NK-92 (cell line): ENCODE results near the gene TTLL10.

ENCODE experiments used
- DNase-seq: peaks from one replicate; lab custom pipeline; 2025; ENCODE audit not compliant: unreplicated experiment; lab: John Stamatoyannopoulos, UW

TTLL10 gene

GRCh38 chr1:1173793-1174415 lies at the start of gene TTLL10:
TTLL10 (plus strand) TSS chr1:1173880; CDS start chr1:1179216, 5,336 bp downstream.
- DNase-seq = no peak

DNA sequence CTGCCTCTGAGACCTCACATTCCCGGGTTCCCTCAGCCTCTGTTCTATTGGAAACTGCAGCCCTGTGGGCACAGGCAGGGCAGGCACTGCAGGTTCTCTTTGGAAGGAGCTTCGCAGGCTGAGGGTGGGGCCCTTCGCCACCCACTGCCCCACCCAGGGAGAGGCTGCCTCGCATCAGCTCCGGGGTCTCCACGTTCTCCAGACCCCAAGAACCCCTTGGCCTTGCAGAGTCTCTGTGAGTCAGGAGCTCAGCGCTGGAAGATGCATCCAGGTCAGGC lies 49.2 kb upstream of the TTLL10 start:
- DNase-seq = no peak

DNA sequence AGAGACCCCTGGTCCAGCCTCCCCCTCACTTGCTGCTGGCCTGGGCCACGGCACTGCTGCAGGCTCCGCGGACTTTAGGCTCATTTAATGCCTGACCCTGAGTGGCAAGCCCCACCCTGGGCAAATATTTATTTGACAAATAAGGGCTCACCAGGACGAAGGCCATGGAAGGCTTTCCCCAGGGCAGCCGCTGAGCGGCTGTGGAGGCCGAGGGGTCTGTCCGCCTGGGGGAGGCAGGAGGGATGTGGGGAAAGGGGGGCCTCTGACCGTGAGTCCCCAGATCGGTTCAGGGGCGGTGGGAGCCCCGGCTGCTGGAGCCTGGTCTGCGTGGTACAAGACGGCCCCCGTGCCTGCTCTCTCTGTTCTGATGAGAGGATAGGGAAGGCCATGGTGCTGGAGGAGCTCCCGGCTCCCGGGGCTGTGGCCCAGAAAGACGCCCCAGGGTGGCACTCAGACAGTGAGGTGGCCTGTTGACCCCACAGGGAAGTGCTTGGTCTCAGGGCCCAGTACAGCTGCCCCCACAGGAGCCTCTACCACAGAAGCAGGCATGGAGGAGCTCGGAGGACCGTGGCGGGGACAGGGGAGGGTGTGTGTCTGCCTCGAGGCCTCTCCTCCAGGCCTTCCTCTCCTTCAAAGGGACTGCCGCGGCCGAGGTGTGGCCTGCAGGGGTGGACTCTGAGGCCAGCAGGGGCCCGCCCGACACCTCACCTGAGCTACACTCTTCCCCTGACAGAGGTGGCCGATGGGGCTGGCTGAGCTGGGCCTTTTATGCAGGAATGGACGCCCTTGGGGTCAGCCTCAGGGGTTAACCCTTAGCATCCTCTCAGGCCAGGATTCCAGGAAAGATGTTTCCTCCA lies 48.7 kb upstream of the TTLL10 start:
- DNase-seq = no peak

- DNase-seq = no peak
Measured at GRCh38 chr1:1125945-1126344, 47.7 kb upstream of the TTLL10 start.

- no peak for DNase-seq
Measured at GRCh38 chr1:1127551-1128451, 45.9 kb upstream of the TTLL10 start.

DNA sequence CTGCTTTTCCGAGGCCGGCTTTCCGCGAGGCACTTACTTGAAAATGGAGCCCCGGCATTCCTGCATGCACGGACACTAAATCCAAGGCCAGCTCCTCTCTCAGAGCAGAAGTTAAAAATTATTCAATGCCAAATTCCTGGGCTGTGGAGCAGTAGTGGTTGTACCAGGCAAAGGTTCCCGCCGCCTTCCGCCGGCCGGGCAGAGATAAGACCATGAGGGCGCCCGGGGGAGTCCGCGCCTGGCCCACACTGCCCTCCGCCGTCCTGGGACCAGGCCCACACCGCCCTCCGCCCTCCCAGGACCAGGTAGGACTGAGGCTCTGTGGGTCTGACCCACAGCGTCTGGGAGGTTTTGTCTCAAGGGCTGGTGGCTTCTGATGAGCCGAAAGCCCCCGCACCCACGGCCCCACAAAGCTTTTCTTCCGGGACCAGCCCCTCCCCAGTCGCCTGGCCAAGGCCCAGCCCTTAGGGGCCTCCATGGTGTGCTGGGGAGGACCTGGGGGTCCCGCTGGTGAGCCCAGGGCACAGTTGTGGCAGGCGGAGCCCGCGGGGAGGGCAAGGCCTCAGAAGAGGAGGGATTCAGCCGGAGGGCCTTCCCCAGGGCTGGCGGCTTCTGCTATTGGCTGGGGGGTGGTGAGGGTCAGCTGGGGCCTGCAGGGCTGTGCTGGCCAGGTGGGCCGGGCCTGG lies 45.1 kb upstream of the TTLL10 start:
- no peak for DNase-seq

DNA sequence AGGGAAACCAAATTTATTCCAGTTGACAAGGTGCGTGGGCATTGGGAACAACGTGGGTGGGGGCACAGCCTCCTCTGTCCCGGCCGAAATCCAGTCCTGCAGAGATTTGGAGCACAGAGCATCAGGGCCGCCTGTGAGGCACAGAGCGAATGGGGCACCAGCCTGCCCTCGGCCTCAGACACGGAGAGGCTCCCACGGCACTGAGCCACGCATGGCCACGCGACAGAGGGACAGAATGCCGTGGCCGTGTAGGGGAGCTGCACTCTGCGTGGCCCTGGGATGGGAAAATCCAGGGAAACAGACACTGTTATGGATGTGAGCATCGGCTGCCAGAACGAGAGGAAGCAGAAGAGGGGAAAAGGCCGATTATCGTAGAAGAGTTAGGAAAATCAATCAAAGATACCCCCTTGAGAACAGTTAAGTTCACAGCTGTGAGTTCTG lies 44.3 kb upstream of the TTLL10 start:
- DNase-seq = no peak

GRCh38 chr1:1130206-1131120 lies 43.2 kb upstream of the TTLL10 start:
- no peak for DNase-seq

- no peak for DNase-seq
Measured at GRCh38 chr1:1132042-1132950, 41.4 kb upstream of the TTLL10 start.

DNA sequence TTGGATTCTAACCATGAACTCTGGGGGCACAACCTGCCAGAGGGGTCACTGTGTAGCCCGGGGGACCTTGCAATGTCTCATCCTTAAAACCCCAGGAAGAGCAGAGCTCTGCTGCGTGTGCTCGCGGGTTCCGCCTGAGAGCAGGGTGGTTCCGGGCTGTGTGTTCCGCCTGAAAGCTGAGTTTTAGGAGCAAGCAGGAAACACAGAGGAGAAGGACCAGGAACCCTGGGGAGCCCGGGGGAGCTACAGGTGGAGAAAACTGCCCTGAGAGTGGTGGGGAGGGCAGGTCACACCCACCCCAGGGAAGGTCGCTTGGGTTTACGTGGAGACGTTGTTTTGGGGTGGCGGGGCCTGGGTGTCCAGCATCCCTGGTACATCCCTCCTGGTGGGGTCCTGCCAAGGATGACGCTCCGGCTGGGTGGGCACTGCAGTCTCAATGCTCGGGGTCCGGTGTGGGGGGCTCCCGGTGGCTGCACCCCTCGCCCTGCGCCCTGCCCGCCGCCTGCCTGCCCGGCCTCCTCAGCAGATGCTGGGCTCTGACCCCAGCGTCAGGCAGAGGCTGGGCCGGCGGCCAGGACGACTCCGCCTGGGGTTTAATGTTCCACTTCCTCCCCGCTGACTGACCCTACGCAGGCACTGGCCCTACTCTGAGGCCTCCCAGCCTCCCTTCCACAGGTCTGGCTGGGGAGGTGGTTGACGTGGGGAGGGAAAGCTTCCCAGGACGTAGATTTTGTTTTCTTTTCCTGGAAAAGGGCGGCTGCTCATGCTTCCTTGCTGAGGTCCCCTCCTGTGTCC lies 40.5 kb upstream of the TTLL10 start:
- DNase-seq = no peak

- DNase-seq = no peak
Measured at GRCh38 chr1:1134300-1134970, 39.2 kb upstream of the TTLL10 start.

- DNase-seq = no peak
Measured at GRCh38 chr1:1135339-1136136, 38.1 kb upstream of the TTLL10 start.

DNA sequence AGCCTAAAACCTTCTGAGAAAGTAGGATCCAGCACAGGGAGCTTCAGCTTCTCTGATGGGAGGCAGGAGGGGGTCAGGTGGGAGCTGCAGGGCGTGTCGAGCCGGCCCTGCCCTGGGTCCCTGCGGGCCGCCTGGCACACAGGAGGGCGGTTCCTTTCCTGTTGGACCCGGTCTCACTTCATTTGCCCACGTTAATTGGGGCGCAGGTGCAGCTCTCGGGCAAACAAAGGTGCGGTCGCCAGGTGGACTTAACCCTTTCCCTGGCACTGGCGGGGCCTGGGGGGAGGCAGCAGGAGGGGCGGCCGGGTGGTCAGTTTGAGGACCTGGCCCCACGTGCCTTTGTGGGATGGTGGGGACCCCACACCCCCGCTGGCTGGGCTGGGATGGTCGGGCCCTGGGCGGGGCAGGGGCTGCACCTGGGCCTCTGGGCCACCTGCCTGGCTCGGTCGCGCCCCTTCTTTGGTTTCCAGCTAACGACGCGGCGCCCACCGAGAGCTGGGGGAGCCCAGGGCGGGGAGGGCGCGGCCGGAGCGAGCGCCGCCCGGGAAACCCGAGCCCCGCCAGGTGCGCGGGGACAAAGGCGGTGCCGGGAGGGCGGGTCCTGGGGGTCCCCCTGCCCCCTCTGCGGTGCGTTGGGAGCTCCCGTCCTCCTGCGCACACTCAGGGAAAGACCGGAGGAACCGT lies 37.0 kb upstream of the TTLL10 start:
- no peak for DNase-seq

DNA sequence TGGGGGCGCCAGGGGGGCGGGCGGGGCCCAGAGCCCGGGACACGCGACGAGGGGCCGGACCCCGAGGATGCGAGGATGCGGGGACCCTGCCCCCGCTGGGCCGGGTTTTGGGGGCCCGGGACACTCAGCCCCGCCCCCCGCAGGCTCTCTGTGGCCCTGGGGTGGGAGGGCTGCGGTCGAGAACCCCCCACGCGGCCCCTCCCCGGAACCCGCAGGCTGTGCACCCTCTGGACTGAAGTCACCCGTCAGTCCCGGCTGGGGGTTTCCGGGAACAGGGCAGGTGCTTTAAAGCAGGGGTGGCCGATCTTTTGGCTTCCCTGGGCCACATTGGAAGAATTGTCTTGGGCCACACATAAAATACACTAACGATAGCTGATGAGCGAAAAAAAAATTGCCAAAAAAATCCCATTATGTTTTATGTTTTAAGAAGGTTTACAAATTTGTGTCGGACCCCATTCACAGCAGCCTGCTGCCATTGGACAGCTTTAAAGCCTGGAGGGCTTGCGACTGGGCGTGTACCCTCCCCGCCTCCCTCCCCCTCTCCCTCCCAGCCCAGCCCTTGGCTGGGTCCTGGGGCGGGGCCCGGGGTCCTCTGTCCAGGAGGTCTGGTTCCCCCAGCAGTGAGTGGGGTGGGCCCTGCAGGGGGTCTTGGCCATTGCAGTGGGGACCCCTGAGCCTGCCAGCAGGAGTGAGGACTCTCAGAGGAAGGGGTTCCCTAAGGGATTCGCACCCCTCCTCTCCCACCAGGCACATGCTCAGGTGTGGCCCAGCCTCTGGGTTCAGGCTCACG lies 36.2 kb upstream of the TTLL10 start:
- DNase-seq = no peak

- no peak for DNase-seq
Measured at GRCh38 chr1:1140673-1141072, 33.0 kb upstream of the TTLL10 start.
